HepG2 (cell line): ENCODE measurements around the gene SDC1. TPM values are rescaled to one million over a fixed set of nuclear protein-coding genes. Genes with fewer than 3 reads are reported as not detected.

Experiments used
- CBX1 ChIP-seq: IDR thresholded peaks from one replicate; pipeline ENCODE4 v1.6.1; 2016; ENCODE audit warnings: antibody characterized with exemption, low read depth
- FOXK2 ChIP-seq: fragments of 450-650 bp; IDR thresholded peaks from 2 replicates; pipeline ENCODE4 v1.6.1; 2016
- PAF1 ChIP-seq: IDR thresholded peaks from 2 replicates; pipeline ENCODE4 v1.6.1; 2016; ENCODE audit warnings: missing genetic modification reagents, missing compliant biosample characterization
- SRF ChIP-seq: IDR thresholded peaks from 2 replicates; pipeline ENCODE4 v1.6.1; 2011; ENCODE audit warnings: mild to moderate bottlenecking, low read depth, low read length, moderate library complexity
- ZNF441 ChIP-seq: sonication (generic); formaldehyde crosslinking; IDR thresholded peaks from 2 replicates; pipeline ENCODE4 v1.7.0; 2021; ENCODE audit warnings: missing genetic modification reagents, borderline replicate concordance
- polyA plus RNA-seq, 8 experiments: library from polyadenylated mRNA; depleted of rRNA in 3 of 8; stranded (reverse) in 7 of 8; unstranded in 1 of 8; fragments of >200 nt; fragmentation: Illumina TruSeq in 4 of 8; extraction: Trizol in 4 of 8; gene quantifications; 2 replicates each; pipeline versions ENCODE4 v1.2.1 to v1.2.3, GENCODE V29; 2011 to 2016; ENCODE audit warnings: low read depth in 4 of 8, missing spikeins in 1 of 8, mixed read lengths in 1 of 8; ENCODE audit not compliant: insufficient read depth in 1 of 8
- total RNA-seq, 5 experiments: library from RNA; depleted of rRNA; stranded (reverse); fragments of >200 nt; fragmentation: Illumina TruSeq; extraction: Trizol; gene quantifications; 2 replicates each; pipeline ENCODE4 v1.2.3, GENCODE V29; 2016; ENCODE audit warnings: low read depth in 1 of 5
- TF ChIP-seq, protein P1 (sequence below): sonication (generic); formaldehyde crosslinking; IDR thresholded peaks from 2 replicates; pipeline ENCODE4 v1.5.1; 2020; ENCODE audit warnings: mild to moderate bottlenecking, missing genetic modification reagents
- TF ChIP-seq, protein P2 (sequence below): sonication (generic); formaldehyde crosslinking; IDR thresholded peaks from 2 replicates; pipeline ENCODE4 v1.4.0; 2020; ENCODE audit warnings: missing genetic modification reagents
- TF ChIP-seq, protein P3 (sequence below): IDR thresholded peaks from 2 replicates; pipeline ENCODE4 v1.6.1; 2016; ENCODE audit warnings: missing compliant biosample characterization, missing genetic modification reagents, borderline replicate concordance

The SDC1 gene
- total and polyA plus RNA-seq, 2 of the 13 experiments (the other 11 are each of a cell fraction or from before 2014, with no cell fraction given): 108 to 119 TPM

DNA sequence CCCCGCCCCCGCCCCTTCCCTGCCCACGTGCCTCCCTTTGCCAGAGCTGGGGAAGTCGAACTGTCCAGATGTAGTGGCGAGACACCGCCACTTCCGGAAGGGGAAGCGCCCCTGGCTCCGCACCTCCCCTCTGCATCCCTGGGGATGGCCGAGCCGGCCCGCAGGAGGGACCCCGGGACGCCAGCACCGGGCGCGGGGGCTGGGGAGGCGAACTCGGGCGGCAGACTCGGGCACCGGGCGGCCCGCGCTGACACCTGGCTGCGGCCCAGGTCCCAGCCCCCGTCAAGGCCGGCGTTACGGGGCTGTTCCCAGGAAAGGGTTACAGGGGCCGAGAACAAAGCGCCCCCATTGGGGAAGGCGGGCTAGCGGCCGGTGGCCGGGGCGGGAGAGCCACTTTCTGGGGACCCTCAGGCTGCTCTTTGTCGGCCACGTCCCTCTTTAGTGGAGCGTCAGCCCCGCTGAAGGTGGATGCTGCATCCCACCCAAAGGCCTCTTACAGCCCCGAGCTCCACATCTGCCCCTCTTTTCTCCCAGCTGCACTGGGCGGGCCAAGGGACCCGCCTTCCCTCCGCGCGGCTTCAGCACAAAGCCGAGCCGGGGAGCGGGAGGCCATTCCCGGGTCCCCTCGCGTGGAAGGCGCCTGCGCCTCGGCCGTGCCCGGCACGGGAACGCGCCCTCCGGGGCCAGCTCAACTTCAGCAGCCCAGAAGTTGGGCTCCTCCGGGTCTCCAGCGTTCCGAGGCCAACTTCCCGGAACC, 1.3 kb downstream of the SDC1 start (continued):
- TF ChIP-seq, protein P1, sequence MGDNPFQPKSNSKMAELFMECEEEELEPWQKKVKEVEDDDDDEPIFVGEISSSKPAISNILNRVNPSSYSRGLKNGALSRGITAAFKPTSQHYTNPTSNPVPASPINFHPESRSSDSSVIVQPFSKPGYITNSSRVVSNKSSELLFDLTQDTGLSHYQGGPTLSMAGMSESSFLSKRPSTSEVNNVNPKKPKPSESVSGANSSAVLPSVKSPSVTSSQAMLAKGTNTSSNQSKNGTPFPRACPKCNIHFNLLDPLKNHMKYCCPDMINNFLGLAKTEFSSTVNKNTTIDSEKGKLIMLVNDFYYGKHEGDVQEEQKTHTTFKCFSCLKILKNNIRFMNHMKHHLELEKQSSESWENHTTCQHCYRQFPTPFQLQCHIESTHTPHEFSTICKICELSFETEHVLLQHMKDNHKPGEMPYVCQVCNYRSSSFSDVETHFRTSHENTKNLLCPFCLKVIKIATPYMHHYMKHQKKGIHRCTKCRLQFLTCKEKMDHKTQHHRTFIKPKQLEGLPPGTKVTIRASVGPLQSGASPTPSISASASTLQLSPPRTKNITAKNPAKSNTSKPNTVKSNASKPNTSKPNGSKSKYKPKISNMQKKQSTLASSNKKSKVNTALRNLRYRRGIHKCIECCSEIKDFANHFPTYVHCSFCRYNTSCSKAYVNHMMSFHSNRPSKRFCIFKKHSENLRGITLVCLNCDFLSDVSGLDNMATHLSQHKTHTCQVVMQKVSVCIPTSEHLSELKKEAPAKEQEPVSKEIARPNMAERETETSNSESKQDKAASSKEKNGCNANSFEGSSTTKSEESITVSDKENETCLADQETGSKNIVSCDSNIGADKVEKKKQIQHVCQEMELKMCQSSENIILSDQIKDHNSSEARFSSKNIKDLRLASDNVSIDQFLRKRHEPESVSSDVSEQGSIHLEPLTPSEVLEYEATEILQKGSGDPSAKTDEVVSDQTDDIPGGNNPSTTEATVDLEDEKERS: 0 out of 2 replicates have a peak, but pooled peaks have one; percentile 44
- TF ChIP-seq, protein P2, sequence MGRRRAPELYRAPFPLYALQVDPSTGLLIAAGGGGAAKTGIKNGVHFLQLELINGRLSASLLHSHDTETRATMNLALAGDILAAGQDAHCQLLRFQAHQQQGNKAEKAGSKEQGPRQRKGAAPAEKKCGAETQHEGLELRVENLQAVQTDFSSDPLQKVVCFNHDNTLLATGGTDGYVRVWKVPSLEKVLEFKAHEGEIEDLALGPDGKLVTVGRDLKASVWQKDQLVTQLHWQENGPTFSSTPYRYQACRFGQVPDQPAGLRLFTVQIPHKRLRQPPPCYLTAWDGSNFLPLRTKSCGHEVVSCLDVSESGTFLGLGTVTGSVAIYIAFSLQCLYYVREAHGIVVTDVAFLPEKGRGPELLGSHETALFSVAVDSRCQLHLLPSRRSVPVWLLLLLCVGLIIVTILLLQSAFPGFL: no peak
- TF ChIP-seq, protein P3, sequence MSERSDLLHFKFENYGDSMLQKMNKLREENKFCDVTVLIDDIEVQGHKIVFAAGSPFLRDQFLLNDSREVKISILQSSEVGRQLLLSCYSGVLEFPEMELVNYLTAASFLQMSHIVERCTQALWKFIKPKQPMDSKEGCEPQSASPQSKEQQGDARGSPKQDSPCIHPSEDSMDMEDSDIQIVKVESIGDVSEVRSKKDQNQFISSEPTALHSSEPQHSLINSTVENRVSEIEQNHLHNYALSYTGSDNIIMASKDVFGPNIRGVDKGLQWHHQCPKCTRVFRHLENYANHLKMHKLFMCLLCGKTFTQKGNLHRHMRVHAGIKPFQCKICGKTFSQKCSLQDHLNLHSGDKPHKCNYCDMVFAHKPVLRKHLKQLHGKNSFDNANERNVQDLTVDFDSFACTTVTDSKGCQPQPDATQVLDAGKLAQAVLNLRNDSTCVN: no peak; the same call in 1 of the 2 replicates
- no peak for TF ChIP-seq PAF1
- no peak for TF ChIP-seq CBX1
- no peak for TF ChIP-seq FOXK2
- TF ChIP-seq ZNF441 (CRISPR knock-in tag): peak; percentile 29; the same call in 1 of the 2 replicates
- no peak for TF ChIP-seq SRF
